ENCODE measurements around the gene MACROD2.

DNA sequence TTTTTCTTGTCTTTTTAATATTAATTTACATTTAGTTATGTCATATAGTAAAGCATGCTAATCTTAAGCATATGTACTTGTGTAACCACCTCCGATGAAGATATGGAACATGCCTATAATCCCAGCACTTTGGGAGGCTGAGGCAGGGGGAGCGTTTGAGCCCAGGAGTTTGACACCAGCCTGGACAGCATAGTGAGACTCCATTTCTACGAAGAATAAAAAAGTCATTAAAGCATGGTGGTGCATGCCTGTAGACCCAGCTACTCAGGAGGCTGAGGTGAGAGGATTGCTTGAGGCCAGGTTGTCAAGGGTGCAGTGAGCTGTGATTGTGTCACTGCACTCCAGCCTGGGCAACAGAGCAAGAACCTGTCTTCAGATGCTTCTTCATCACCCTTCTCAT lies 970.9 kb downstream of the MACROD2 start:
- TF ChIP-seq POLR2A (IDR thresholded peaks at IDR 0.05) = no peak
- TF ChIP-seq, protein P1, sequence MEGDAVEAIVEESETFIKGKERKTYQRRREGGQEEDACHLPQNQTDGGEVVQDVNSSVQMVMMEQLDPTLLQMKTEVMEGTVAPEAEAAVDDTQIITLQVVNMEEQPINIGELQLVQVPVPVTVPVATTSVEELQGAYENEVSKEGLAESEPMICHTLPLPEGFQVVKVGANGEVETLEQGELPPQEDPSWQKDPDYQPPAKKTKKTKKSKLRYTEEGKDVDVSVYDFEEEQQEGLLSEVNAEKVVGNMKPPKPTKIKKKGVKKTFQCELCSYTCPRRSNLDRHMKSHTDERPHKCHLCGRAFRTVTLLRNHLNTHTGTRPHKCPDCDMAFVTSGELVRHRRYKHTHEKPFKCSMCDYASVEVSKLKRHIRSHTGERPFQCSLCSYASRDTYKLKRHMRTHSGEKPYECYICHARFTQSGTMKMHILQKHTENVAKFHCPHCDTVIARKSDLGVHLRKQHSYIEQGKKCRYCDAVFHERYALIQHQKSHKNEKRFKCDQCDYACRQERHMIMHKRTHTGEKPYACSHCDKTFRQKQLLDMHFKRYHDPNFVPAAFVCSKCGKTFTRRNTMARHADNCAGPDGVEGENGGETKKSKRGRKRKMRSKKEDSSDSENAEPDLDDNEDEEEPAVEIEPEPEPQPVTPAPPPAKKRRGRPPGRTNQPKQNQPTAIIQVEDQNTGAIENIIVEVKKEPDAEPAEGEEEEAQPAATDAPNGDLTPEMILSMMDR (IDR thresholded peaks at IDR 0.05) = no peak
